Right lobe of liver (tissue), 6 donors: ENCODE measurements around the gene TTC13. TPM values are rescaled to one million over a fixed set of nuclear protein-coding genes. Genes with fewer than 3 reads are reported as not detected.

Source experiments
- ATAC-seq, 4 donors: fragments of 200-7000 bp; cut with Tn5 transposase; one replicate each; pipeline ENCODE4 v1.9.1; 2020; ENCODE audit warnings: mild to moderate bottlenecking in 4 of 4, moderate library complexity in 4 of 4
- DNase-seq, 3 donors: peaks; one replicate each; pipeline ENCODE4 v3.0.0-alpha.2; 2020
- H3K27ac ChIP-seq, 3 donors: fragments of 200-600 bp; one replicate each; pipeline ENCODE4 v1.8.0; 2022
- H3K27me3 ChIP-seq, 2 donors: fragments of 200-600 bp; one replicate each; pipeline ENCODE4 v1.8.0; 2022
- H3K36me3 ChIP-seq, 4 donors: fragments of 200-600 bp; sonication (generic) in 1 of 4; one replicate each; pipeline versions ENCODE4 v1.5.1 to v1.8.0; 2017 to 2022; ENCODE audit warnings: control low read depth in 1 of 4
- H3K4me1 ChIP-seq, 4 donors: fragments of 200-600 bp; sonication (generic) in 1 of 4; one replicate each; pipeline versions ENCODE4 v1.5.1 to v1.8.0; 2017 to 2022; ENCODE audit warnings: control low read depth in 1 of 4
- H3K4me3 ChIP-seq, 3 donors: fragments of 200-600 bp; one replicate each; pipeline ENCODE4 v1.8.0; 2022
- H3K9me3 ChIP-seq, 4 donors: fragments of 200-600 bp; sonication (generic) in 1 of 4; one replicate each; pipeline versions ENCODE4 v1.5.1 to v1.8.0; 2017 to 2022; ENCODE audit warnings: control low read depth in 1 of 4
- POLR2A ChIP-seq: fragments of 450-650 bp; IDR thresholded peaks from one replicate; pipeline ENCODE4 v1.6.1; 2017; ENCODE audit warnings: antibody characterized with exemption, mild to moderate bottlenecking
- WGBS: methylation state at CpG from one replicate; pipeline ENCODE4 v1.1.6; 2018; ENCODE audit warnings: low coverage, low lambda C conversion rate; ENCODE audit not compliant: insufficient coverage; ENCODE audit errors: missing lambda C conversion rate; 5-methylcytosine and 5-hydroxymethylcytosine counted together
- intact Hi-C, 2 donors: fragments of 100-400 bp; cut with DNase I; formaldehyde crosslinking; loops; one replicate each; pipeline versions ENCODE4 v1.11.2 to v1.14.1; 2022
- total RNA-seq, 6 experiments: library from RNA; depleted of rRNA in 2 of 6; stranded (reverse); fragments of >200 nt in 2 of 6; fragmentation: NEBNext Ultra II Directional in 3 of 6; extraction: Animal tissue kit (Norgen Biotek cat#: 25700) in 3 of 6; gene quantifications; one replicate each; pipeline versions ENCODE4 v1.1.0 to v1.2.4, GENCODE V29; 2016 to 2023
- TF ChIP-seq, protein P1 (sequence below), 4 donors: fragments of 200-600 bp in 3 of 4; fragments of 450-650 bp in 1 of 4; IDR thresholded peaks; one replicate each; pipeline versions ENCODE4 v1.5.1 to v1.8.0; 2016 to 2022; ENCODE audit warnings: antibody characterized with exemption in 4 of 4, mild to moderate bottlenecking in 2 of 4
- donor health status: DM: no; HTN: yes; CAD: no.
- donor health status: DM: no; HTN: no; CAD: no.
- donor health status: DM: no; HTN: no; CAD: no.
- donor health status: DM: no; HTN: yes; CAD: no.
- donor health status: DM: no; HTN: yes; CAD: no.

Gene TTC13
- total RNA-seq, 6 experiments from 2014 or later = 5.3 to 10.7 (median 6.2) TPM

DNA sequence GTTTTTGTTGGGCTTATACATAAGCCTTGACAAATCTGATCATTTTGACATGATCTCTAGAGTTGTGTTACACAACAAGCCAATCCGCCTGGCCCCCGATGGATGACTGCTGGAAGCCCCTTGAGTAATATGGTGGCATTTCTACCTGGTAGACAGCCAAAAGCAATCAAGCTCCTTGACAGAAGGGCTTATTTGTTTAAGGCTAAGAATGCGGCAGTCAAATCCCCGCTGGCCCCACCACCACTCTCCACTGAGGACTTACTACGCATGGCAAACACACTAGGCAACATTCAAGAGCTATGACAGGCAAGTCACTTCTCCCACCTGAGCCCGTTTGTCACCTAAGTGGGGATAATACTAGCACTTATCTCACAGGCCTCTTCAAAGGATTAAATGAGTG is 77.0 kb downstream of the TTC13 start:
- Histone ChIP-seq H3K4me1 (no peaks in the 10 kb centered on the region), H3K4me3 (no peak overlapping the region), H3K27ac (no peak overlapping the region), H3K27me3 (no peaks in the 10 kb centered on the region), H3K36me3 (no peaks in the 10 kb centered on the region), H3K9me3 (no peaks in the 10 kb centered on the region)
- DNase-seq = no peak
- TF ChIP-seq POLR2A = no peak
- TF ChIP-seq, protein P1, sequence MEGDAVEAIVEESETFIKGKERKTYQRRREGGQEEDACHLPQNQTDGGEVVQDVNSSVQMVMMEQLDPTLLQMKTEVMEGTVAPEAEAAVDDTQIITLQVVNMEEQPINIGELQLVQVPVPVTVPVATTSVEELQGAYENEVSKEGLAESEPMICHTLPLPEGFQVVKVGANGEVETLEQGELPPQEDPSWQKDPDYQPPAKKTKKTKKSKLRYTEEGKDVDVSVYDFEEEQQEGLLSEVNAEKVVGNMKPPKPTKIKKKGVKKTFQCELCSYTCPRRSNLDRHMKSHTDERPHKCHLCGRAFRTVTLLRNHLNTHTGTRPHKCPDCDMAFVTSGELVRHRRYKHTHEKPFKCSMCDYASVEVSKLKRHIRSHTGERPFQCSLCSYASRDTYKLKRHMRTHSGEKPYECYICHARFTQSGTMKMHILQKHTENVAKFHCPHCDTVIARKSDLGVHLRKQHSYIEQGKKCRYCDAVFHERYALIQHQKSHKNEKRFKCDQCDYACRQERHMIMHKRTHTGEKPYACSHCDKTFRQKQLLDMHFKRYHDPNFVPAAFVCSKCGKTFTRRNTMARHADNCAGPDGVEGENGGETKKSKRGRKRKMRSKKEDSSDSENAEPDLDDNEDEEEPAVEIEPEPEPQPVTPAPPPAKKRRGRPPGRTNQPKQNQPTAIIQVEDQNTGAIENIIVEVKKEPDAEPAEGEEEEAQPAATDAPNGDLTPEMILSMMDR (IDR thresholded peaks at IDR 0.05) = no peak
- intact Hi-C loops = no loop called here
- WGBS = 97% methylated on average over 3 of the region's 6 CpGs
- no peak for ATAC-seq

DNA sequence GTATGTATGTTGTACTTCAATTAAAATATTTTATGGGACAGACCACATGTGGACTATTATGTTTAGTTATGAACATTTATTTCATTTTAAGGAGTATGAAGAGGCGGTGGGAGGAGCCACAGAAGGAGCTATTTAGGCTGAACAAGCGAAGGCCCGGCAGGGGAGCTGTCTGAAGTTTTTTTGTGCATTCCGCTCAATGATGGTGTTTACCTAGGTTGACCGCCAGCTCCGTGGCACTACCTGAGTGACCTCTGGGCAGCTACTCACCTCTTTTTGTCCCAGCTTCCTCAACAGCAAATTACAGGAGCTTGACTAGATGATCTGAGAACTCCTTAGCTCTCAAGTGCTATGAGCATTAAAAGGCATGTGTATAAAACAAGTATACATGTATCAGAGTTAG is 77.7 kb downstream of the TTC13 start:
- 68% methylated on average over 6 of the region's 6 CpGs for WGBS
- no peak for DNase-seq
- TF ChIP-seq, protein P1 (IDR thresholded peaks at IDR 0.05) = no peak
- no peak for TF ChIP-seq POLR2A
- no peak overlapping the region for H3K27ac ChIP-seq
- no peaks in the 10 kb centered on the region for H3K4me1 ChIP-seq
- ATAC-seq = peak in 2 of 4 donors; percentile 31 to 32
- no peaks in the 10 kb centered on the region for H3K9me3 ChIP-seq
- no peak overlapping the region for H3K4me3 ChIP-seq
- no peaks in the 10 kb centered on the region for H3K36me3 ChIP-seq
- H3K27me3 ChIP-seq = no peaks in the 10 kb centered on the region
- intact Hi-C loops = no loop called here

DNA sequence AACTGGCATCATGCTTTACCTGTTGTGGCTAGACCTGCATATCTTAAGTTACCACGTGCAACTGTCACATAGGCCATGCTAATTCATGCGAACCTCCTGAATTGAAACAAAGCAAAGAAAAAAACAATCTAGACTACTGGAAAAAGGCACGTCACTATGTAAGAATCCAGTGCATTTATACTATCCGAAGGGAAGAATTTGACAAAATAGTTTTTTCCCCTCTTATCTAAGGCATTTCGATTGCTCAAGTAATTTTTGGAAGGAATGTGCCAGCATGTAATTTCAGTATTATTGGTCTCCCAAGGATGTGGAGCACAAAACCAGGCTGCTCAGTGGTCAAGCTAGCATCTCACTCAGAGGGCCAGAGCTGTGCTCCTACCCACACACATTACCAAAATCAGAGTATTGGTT is 78.8 kb downstream of the TTC13 start:
- H3K4me3 ChIP-seq = no peak overlapping the region
- no peaks in the 10 kb centered on the region for H3K27me3 ChIP-seq
- H3K27ac ChIP-seq = no peak overlapping the region
- H3K36me3 ChIP-seq = no peaks in the 10 kb centered on the region
- no peaks in the 10 kb centered on the region for H3K4me1 ChIP-seq
- DNase-seq (no peak), ATAC-seq (peak in 2 of 4 donors; percentile 14 to 42)
- no peak for TF ChIP-seq POLR2A
- TF ChIP-seq, protein P1 (IDR thresholded peaks at IDR 0.05) = no peak
- 89% methylated on average over 5 of the region's 5 CpGs for WGBS
- no peaks in the 10 kb centered on the region for H3K9me3 ChIP-seq
- intact Hi-C loops = no loop called here

DNA sequence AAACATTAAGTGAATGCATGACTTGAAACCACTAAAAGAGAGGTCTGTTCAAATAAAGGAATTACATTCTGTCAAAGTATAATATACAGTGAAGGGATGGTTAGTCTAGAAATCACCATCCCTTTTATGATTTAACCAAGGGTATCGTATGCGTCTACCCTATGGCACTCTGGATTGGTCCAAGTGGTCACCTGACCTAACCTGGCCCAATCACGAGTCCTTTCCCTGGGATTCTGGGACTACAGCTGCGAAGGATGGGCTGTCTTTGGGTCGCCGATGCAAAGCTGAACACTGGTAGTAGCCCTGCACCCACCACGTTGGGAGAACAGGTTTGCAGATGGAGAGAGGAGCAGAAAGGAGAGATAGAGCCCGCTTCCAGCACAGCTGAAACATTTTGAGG is 79.9 kb downstream of the TTC13 start:
- no peaks in the 10 kb centered on the region for H3K36me3 ChIP-seq
- intact Hi-C loops = no loop called here
- no peak for TF ChIP-seq POLR2A
- TF ChIP-seq, protein P1 (IDR thresholded peaks at IDR 0.05) = no peak
- H3K27me3 ChIP-seq = no peaks in the 10 kb centered on the region
- no peaks in the 10 kb centered on the region for H3K4me1 ChIP-seq
- DNase-seq (no peak), ATAC-seq (no peak)
- H3K9me3 ChIP-seq = no peaks in the 10 kb centered on the region
- no peak overlapping the region for H3K27ac ChIP-seq
- WGBS = 76% methylated on average over 2 of the region's 8 CpGs
- H3K4me3 ChIP-seq = no peak overlapping the region

DNA sequence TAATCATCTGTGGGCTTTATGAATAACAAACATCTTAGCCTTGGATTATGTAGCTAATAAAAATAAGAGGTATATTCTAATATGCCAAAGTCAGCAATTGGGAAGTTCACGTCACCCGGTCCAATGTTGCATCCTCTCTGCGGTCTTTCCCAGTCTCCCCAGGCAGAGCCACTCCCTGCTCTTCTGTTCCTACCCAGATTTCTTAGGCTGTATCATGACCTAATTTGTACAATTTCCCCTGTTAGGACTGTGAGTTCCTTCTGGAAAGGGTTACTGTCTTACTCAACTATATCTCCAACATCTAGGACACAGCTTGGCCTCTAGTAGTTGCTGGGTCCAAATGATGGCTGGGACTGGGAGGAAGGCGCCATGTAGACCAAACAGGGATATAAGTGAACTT is 80.5 kb downstream of the TTC13 start:
- Histone ChIP-seq H3K27ac (no peak overlapping the region), H3K4me3 (no peak overlapping the region), H3K9me3 (no peaks in the 10 kb centered on the region), H3K4me1 (no peaks in the 10 kb centered on the region), H3K27me3 (no peaks in the 10 kb centered on the region), H3K36me3 (no peaks in the 10 kb centered on the region)
- DNase-seq (no peak), ATAC-seq (no peak)
- WGBS = 77% methylated on average over 4 of the region's 4 CpGs
- TF ChIP-seq POLR2A = no peak
- TF ChIP-seq, protein P1 (IDR thresholded peaks at IDR 0.05) = no peak
- intact Hi-C loops = no loop called here
